SK-N-SH (cell line): ENCODE data around the gene SH3BP5L.

ENCODE experiments used
- FOXJ3 ChIP-seq: sonication (generic); formaldehyde crosslinking; IDR thresholded peaks from 2 replicates; pipeline ENCODE4 v1.5.1; 2020; ENCODE audit warnings: mild to moderate bottlenecking, missing genetic modification reagents
- JUND ChIP-seq: IDR thresholded peaks from 2 replicates; pipeline ENCODE4 v1.4.0; 2012
- TAF1 ChIP-seq: IDR thresholded peaks from 2 replicates; pipeline ENCODE4 v1.6.1; 2012; ENCODE audit warnings: low read depth, mild to moderate bottlenecking, low read length, moderate library complexity, borderline replicate concordance
- TF ChIP-seq, protein P1 (sequence below): IDR thresholded peaks from 2 replicates; pipeline ENCODE4 v1.6.1; 2012; ENCODE audit warnings: mild to moderate bottlenecking, low read depth, low read length, moderate library complexity
- TF ChIP-seq, protein P2 (sequence below): fragments of 200-600 bp; sonication (generic); IDR thresholded peaks from 2 replicates; pipeline ENCODE4 v1.6.1; 2017; ENCODE audit warnings: antibody characterized with exemption, mild to moderate bottlenecking, moderate library complexity

DNA sequence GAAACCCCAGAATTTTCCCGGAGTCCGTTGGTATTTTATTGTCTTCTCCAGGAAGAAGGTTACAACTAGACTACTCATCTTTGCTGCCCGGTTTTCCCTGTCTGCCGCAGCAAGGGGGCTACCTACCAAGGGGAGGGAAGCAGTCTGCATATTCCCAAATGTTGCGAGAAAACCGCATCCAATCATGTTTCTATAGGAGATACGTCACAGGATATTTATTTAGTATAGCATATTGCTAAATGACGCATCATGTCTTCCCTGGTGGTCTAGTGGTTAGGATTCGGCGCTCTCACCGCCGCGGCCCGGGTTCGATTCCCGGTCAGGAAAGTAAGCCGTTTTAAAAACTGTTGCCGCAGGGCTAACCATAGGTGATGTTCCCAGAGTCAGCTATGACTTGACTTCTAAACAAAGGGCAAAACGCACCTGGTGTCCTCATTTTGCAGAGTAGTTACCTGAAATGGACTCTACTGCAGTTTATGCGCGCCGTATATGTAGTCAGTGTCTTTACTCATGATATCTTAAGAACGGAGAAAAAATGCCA is 48.3 kb upstream of the SH3BP5L start:
- TF ChIP-seq, protein P1, sequence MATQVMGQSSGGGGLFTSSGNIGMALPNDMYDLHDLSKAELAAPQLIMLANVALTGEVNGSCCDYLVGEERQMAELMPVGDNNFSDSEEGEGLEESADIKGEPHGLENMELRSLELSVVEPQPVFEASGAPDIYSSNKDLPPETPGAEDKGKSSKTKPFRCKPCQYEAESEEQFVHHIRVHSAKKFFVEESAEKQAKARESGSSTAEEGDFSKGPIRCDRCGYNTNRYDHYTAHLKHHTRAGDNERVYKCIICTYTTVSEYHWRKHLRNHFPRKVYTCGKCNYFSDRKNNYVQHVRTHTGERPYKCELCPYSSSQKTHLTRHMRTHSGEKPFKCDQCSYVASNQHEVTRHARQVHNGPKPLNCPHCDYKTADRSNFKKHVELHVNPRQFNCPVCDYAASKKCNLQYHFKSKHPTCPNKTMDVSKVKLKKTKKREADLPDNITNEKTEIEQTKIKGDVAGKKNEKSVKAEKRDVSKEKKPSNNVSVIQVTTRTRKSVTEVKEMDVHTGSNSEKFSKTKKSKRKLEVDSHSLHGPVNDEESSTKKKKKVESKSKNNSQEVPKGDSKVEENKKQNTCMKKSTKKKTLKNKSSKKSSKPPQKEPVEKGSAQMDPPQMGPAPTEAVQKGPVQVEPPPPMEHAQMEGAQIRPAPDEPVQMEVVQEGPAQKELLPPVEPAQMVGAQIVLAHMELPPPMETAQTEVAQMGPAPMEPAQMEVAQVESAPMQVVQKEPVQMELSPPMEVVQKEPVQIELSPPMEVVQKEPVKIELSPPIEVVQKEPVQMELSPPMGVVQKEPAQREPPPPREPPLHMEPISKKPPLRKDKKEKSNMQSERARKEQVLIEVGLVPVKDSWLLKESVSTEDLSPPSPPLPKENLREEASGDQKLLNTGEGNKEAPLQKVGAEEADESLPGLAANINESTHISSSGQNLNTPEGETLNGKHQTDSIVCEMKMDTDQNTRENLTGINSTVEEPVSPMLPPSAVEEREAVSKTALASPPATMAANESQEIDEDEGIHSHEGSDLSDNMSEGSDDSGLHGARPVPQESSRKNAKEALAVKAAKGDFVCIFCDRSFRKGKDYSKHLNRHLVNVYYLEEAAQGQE, result 0 out of 2 replicates have a peak, but pooled peaks have one; percentile 32
- TF ChIP-seq, protein P2, sequence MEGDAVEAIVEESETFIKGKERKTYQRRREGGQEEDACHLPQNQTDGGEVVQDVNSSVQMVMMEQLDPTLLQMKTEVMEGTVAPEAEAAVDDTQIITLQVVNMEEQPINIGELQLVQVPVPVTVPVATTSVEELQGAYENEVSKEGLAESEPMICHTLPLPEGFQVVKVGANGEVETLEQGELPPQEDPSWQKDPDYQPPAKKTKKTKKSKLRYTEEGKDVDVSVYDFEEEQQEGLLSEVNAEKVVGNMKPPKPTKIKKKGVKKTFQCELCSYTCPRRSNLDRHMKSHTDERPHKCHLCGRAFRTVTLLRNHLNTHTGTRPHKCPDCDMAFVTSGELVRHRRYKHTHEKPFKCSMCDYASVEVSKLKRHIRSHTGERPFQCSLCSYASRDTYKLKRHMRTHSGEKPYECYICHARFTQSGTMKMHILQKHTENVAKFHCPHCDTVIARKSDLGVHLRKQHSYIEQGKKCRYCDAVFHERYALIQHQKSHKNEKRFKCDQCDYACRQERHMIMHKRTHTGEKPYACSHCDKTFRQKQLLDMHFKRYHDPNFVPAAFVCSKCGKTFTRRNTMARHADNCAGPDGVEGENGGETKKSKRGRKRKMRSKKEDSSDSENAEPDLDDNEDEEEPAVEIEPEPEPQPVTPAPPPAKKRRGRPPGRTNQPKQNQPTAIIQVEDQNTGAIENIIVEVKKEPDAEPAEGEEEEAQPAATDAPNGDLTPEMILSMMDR, result no peak
- no peak for TF ChIP-seq FOXJ3 (CRISPR knock-in tag)
- TF ChIP-seq TAF1, result no peak
- peak; percentile 41; the same call in 1 of the 2 replicates for TF ChIP-seq JUND
